WTC11 (cell line): ENCODE data around the gene SGTA.
A peak's percentile ranks its signal among the peaks of the same experiment; 100 is the strongest.

ENCODE experiments used
- ATF2 ChIP-seq: sonication (generic); formaldehyde crosslinking; IDR thresholded peaks from 2 replicates; pipeline ENCODE4 v1.8.1; 2022; ENCODE audit warnings: low read depth, missing genetic modification reagents, borderline replicate concordance
- CREB1 ChIP-seq: sonication (generic); formaldehyde crosslinking; IDR thresholded peaks from 2 replicates; pipeline ENCODE4 v1.8.0; 2023; ENCODE audit warnings: mild to moderate bottlenecking, missing genetic modification reagents
- CTCF ChIP-seq: fragments of 200-600 bp; IDR thresholded peaks from 2 replicates; pipeline ENCODE4 v1.8.0; 2022; ENCODE audit warnings: antibody characterized with exemption
- FOXJ3 ChIP-seq: sonication (generic); formaldehyde crosslinking; IDR thresholded peaks from 2 replicates; pipeline ENCODE4 v1.9.0; 2021; ENCODE audit warnings: missing genetic modification reagents, mild to moderate bottlenecking, borderline replicate concordance
- IRF1 ChIP-seq: sonication (generic); formaldehyde crosslinking; IDR thresholded peaks from 2 replicates; pipeline ENCODE4 v1.8.0; 2023; ENCODE audit warnings: missing genetic modification reagents
- NR3C1 ChIP-seq: sonication (generic); formaldehyde crosslinking; conservative IDR thresholded peaks from 2 replicates; pipeline ENCODE4 v1.8.1; 2023; ENCODE audit warnings: low read depth, mild to moderate bottlenecking, missing genetic modification reagents
- SMAD4 ChIP-seq: sonication (generic); formaldehyde crosslinking; IDR thresholded peaks from 2 replicates; pipeline ENCODE4 v1.8.0; 2022; ENCODE audit warnings: mild to moderate bottlenecking, missing genetic modification reagents
- SP1 ChIP-seq: sonication (generic); formaldehyde crosslinking; conservative IDR thresholded peaks from 2 replicates; pipeline ENCODE4 v1.8.1; 2022; ENCODE audit warnings: missing genetic modification reagents
- USF2 ChIP-seq: sonication (generic); formaldehyde crosslinking; IDR thresholded peaks from 2 replicates; pipeline ENCODE4 v1.8.1; 2023; ENCODE audit warnings: mild to moderate bottlenecking, missing genetic modification reagents, moderate library complexity
- ZBTB21 ChIP-seq: sonication (generic); formaldehyde crosslinking; IDR thresholded peaks from 2 replicates; pipeline ENCODE4 v1.8.1; 2023; ENCODE audit warnings: mild to moderate bottlenecking, missing genetic modification reagents, borderline replicate concordance
- ZNF232 ChIP-seq: sonication (generic); formaldehyde crosslinking; IDR thresholded peaks from 2 replicates; pipeline ENCODE4 v1.8.0; 2022; ENCODE audit warnings: mild to moderate bottlenecking, missing genetic modification reagents
- ZNF425 ChIP-seq: fragments of 250-450 bp; sonication (Bioruptor Pico); conservative IDR thresholded peaks from 2 replicates; pipeline ENCODE4 v1.9.0; 2021; ENCODE audit warnings: mild to moderate bottlenecking

- TF ChIP-seq ZBTB21 (no peak), CTCF (peak; percentile 89), SP1 (CRISPR knock-in tag) (peak; percentile 77), CREB1 (CRISPR knock-in tag) (no peak), FOXJ3 (CRISPR knock-in tag) (no peak), USF2 (CRISPR knock-in tag) (peak; percentile 54), IRF1 (CRISPR knock-in tag) (no peak), ATF2 (CRISPR knock-in tag) (no peak), ZNF232 (CRISPR knock-in tag) (no peak; the same call in 1 of the 2 replicates), NR3C1 (no peak), ZNF425 (no peak), SMAD4 (CRISPR knock-in tag) (no peak)
These were observed 36.6 kb upstream of the SGTA start, which contains the start of gene ZNF554 for GRCh38 chr19:2819540-2820111.
